ENCODE data around the gene LCE4A. TPM values are rescaled to one million over a fixed set of nuclear protein-coding genes. Genes with fewer than 3 reads are reported as not detected.

LCE4A gene
- total RNA-seq, 2 donors from 2014 or later = not detected

GRCh38 chr1:152757747-152758146, 49.8 kb downstream of the LCE4A start, which contains the start of gene KPRP:
TSS of gene KPRP (plus strand) at chr1:152758025. CDS start at chr1:152759589, 1,564 bp downstream.
- H3K36me3 Mint-ChIP-seq (ENCODE audit: insufficient read depth in 2 of 2) = no peaks in the 10 kb centered on the region
- ATAC-seq (replicated peaks in 1 of 2) (no peak), DNase-seq (no peak)
- peaks cover under 1% of the 10 kb centered on the region for H3K4me1 Mint-ChIP-seq (ENCODE audit: low read depth)
- no peak within 1 kb of the TSS for H3K27ac Mint-ChIP-seq
- peaks cover 27% of the 10 kb centered on the region for H3K27me3 Mint-ChIP-seq (ENCODE audit: low read depth)
- H3K9me3 Mint-ChIP-seq = no peaks in the 10 kb centered on the region
- no peak within 1 kb of the TSS for H3K4me3 Mint-ChIP-seq

DNA sequence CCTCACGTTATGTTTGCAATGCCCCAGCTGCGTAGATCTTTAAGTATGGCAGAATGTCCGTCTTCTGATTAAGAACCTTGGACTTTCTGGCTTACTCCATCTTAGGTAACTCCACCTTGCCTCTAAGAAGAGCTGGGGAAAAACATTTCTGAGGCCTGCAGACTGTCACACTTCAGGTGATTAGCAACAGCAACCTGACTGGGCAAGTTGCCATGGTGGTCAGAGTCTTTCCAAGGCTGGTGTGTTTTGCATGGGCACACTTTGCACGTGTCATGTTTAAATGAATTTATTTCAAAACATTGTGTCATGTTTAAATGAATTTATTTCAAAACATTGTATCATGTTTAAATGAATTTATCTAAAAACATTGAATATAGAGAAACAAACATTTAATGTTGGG, 50.7 kb downstream of the LCE4A start:
- Mint-ChIP-seq H3K27me3 (ENCODE audit: low read depth) (peaks cover 24% of the 10 kb centered on the region), H3K27ac (no peak overlapping the region), H3K36me3 (ENCODE audit: insufficient read depth in 2 of 2) (no peaks in the 10 kb centered on the region), H3K4me1 (ENCODE audit: low read depth) (no peaks in the 10 kb centered on the region), H3K9me3 (no peaks in the 10 kb centered on the region), H3K4me3 (no peak overlapping the region)
- no peak for ATAC-seq (replicated peaks in 1 of 2)
- DNase-seq = no peak

Other genes with a start within 250 kb of the LCE4A start
- gene LCE5A, start 197.4 kb upstream of the LCE4A start, total RNA-seq = not detected
- not detected for gene CRCT1, start 193.7 kb upstream of the LCE4A start, total RNA-seq
- not detected for gene LCE3E, start 141.4 kb upstream of the LCE4A start, total RNA-seq
- not detected for gene LCE3D, start 127.6 kb upstream of the LCE4A start, total RNA-seq
- not detected for gene LCE3C, start 107.9 kb upstream of the LCE4A start, total RNA-seq
- gene LCE3B, start 94.3 kb upstream of the LCE4A start, total RNA-seq = not detected
- not detected for gene LCE3A, start 85.1 kb upstream of the LCE4A start, total RNA-seq
- gene LCE2D, start 44.8 kb upstream of the LCE4A start, total RNA-seq = not detected
- gene LCE2C, start 32.9 kb upstream of the LCE4A start, total RNA-seq = not detected
- gene LCE2B, start 22.0 kb upstream of the LCE4A start, total RNA-seq = not detected
- gene LCE2A, start 9.8 kb upstream of the LCE4A start, total RNA-seq = not detected
- gene KPRP, start 49.9 kb downstream of the LCE4A start, total RNA-seq = not detected
- not detected for gene LCE1F, start 67.0 kb downstream of the LCE4A start, total RNA-seq
- not detected for gene LCE1E, start 78.1 kb downstream of the LCE4A start, total RNA-seq
- not detected for gene LCE1D, start 88.6 kb downstream of the LCE4A start, total RNA-seq
- not detected for gene LCE1C, start 98.5 kb downstream of the LCE4A start, total RNA-seq
- gene LCE1B, start 103.8 kb downstream of the LCE4A start, total RNA-seq = not detected
- gene LCE1A, start 119.3 kb downstream of the LCE4A start, total RNA-seq = not detected
- gene LCE6A, start 134.7 kb downstream of the LCE4A start, total RNA-seq = not detected
- not detected for gene LCE7A, start 151.8 kb downstream of the LCE4A start, total RNA-seq
- gene SMCP, start 170.2 kb downstream of the LCE4A start, total RNA-seq = not detected
- gene IVL, start 200.4 kb downstream of the LCE4A start, total RNA-seq = not detected
- gene SPRR5, start 239.0 kb downstream of the LCE4A start, total RNA-seq = not detected